Aorta (tissue), 5 donors: ENCODE measurements around the gene MEGF8. TPM values are rescaled to one million over a fixed set of nuclear protein-coding genes. Genes with fewer than 3 reads are reported as not detected.
A peak's percentile ranks its signal among the peaks of the same experiment; 100 is the strongest.

Source experiments
- ATAC-seq: fragments of 200-7000 bp; cut with Tn5 transposase; one replicate; pipeline ENCODE4 v1.9.1; 2022; ENCODE audit warnings: moderate library complexity; ENCODE audit not compliant: low FRiP score
- DNase-seq, 2 donors: peaks; one replicate each; pipeline ENCODE4 v3.0.0-alpha.2; 2020
- H3K27ac ChIP-seq, 2 donors: one replicate each; pipeline ENCODE4 v1.5.1; 2013; ENCODE audit warnings: low read length in 2 of 2, mild to moderate bottlenecking in 2 of 2, moderate library complexity in 2 of 2, control low read depth in 1 of 2, inconsistent platforms in 1 of 2, low read depth in 1 of 2
- H3K27me3 ChIP-seq, 2 donors: one replicate each; pipeline ENCODE4 v1.6.1; 2013; ENCODE audit warnings: control low read depth in 1 of 2, low read length in 1 of 2, mild to moderate bottlenecking in 1 of 2, moderate library complexity in 1 of 2; ENCODE audit not compliant: insufficient read depth in 2 of 2, control insufficient read depth in 1 of 2
- H3K36me3 ChIP-seq, 2 donors: one replicate each; pipeline ENCODE4 v1.6.1; 2013; ENCODE audit warnings: control low read depth in 1 of 2, low read length in 1 of 2, mild to moderate bottlenecking in 1 of 2; ENCODE audit not compliant: insufficient read depth in 2 of 2, control insufficient read depth in 1 of 2
- H3K4me1 ChIP-seq, 2 donors: one replicate each; pipeline ENCODE4 v1.6.1; 2013; ENCODE audit warnings: low read length in 2 of 2, control low read depth in 1 of 2, mild to moderate bottlenecking in 1 of 2, moderate library complexity in 1 of 2; ENCODE audit not compliant: insufficient read depth in 2 of 2, control insufficient read depth in 1 of 2
- H3K4me3 ChIP-seq, 2 donors: one replicate each; pipeline ENCODE4 v1.5.1; 2013; ENCODE audit warnings: low read length in 2 of 2, control low read depth in 1 of 2, mild to moderate bottlenecking in 1 of 2
- H3K9me3 ChIP-seq: one replicate; pipeline ENCODE4 v1.6.1; 2013; ENCODE audit warnings: mild to moderate bottlenecking, low read length; ENCODE audit not compliant: control insufficient read depth
- WGBS, 2 donors: extraction: QIAGEN DNeasy Blood & Tissue Kit; methylation state at CpG; one replicate each; pipeline ENCODE4 v1.1.7; 2013; 5-methylcytosine and 5-hydroxymethylcytosine counted together
- intact Hi-C, 2 donors: fragments of 100-400 bp; cut with DNase I; formaldehyde crosslinking; loops; one replicate each; pipeline versions ENCODE4 v1.14.2 to v1.15.0; 2022
- polyA plus RNA-seq, 2 donors: library from polyadenylated mRNA; stranded (reverse); fragments of 200-250 nt; gene quantifications; one replicate each; pipeline ENCODE4 v1.2.3, GENCODE V29; 2013
- total RNA-seq, 2 donors: library from RNA; stranded (reverse); fragmentation: NEBNext Ultra II Directional; extraction: Animal tissue kit (Norgen Biotek cat#: 25700); gene quantifications; one replicate each; pipeline ENCODE4 v1.2.1, GENCODE V29; 2021
- donor health status: healthy with polysubstance abuse.
- donor health status: Bipolar disorder and iron deficiency.
- donor health status: DM: no; HTN: no; CAD: no.
- donor health status: DM: no; HTN: no; CAD: no.
- donor health status: DM: yes; HTN: yes; CAD: no.

MEGF8 gene
- total and polyA plus RNA-seq, 4 donors = 5.9 to 26.4 (median 12.3) TPM

GRCh38 chr19:42361545-42361910 lies 36.1 kb downstream of the MEGF8 start:
- Histone ChIP-seq H3K27ac (no peak overlapping the region), H3K9me3 (peaks cover 5% of the 10 kb centered on the region), H3K4me3 (no peak overlapping the region), H3K27me3 (no peaks in the 10 kb centered on the region), H3K4me1 (no peaks in the 10 kb centered on the region), H3K36me3 (peaks cover 0 to 3% of the 10 kb centered on the region in 2 donors)
- DNase-seq (no peak), ATAC-seq (no peak)
- 77 to 79% methylated on average over 7 of the region's 7 CpGs for WGBS, 2 donors
- intact Hi-C loops = no loop called here

- 92 to 95% methylated on average over 14 of the region's 14 CpGs for WGBS, 2 donors
- Histone ChIP-seq H3K9me3 (peaks cover 5% of the 10 kb centered on the region), H3K27ac (no peak overlapping the region), H3K27me3 (no peaks in the 10 kb centered on the region), H3K4me1 (no peaks in the 10 kb centered on the region), H3K36me3 (peaks cover 0 to 3% of the 10 kb centered on the region in 2 donors), H3K4me3 (no peak overlapping the region)
- DNase-seq (no peak), ATAC-seq (no peak)
- intact Hi-C loops = no loop called here
These were observed 36.9 kb downstream of the MEGF8 start for GRCh38 chr19:42362342-42362741.

GRCh38 chr19:42362891-42363440 lies 37.5 kb downstream of the MEGF8 start:
- WGBS, 2 donors = 83 to 94% methylated on average over 10 to 13 of the region's 13 CpGs
- peaks cover 0 to 3% of the 10 kb centered on the region in 2 donors for H3K36me3 ChIP-seq

GRCh38 chr19:42363614-42364346 lies 38.3 kb downstream of the MEGF8 start:
- WGBS, 2 donors = 92 to 94% methylated on average over 17 of the region's 17 CpGs
- peaks cover 0 to 3% of the 10 kb centered on the region in 2 donors for H3K36me3 ChIP-seq

More at GRCh38 chr19:42362891-42363440, 37.5 kb downstream of the MEGF8 start:
- H3K27me3 ChIP-seq = no peaks in the 10 kb centered on the region
- intact Hi-C loops = no loop called here
- DNase-seq = no peak
- H3K4me1 ChIP-seq = no peaks in the 10 kb centered on the region
- no peak overlapping the region for H3K4me3 ChIP-seq
- ATAC-seq = peak; percentile 12
- peaks cover 5% of the 10 kb centered on the region for H3K9me3 ChIP-seq
- H3K27ac ChIP-seq = no peak overlapping the region

GRCh38 chr19:42366673-42367072 lies 41.2 kb downstream of the MEGF8 start:
- WGBS, 2 donors = 0 to 8% methylated on average over 1 of the region's 1 CpG

More at GRCh38 chr19:42363614-42364346, 38.3 kb downstream of the MEGF8 start:
- DNase-seq (no peak), ATAC-seq (no peak)
- Histone ChIP-seq H3K4me1 (no peaks in the 10 kb centered on the region), H3K4me3 (no peak overlapping the region), H3K27me3 (no peaks in the 10 kb centered on the region), H3K27ac (no peak overlapping the region), H3K9me3 (peaks cover 5% of the 10 kb centered on the region)
- intact Hi-C loops = no loop called here

GRCh38 chr19:42367929-42368328 lies 42.5 kb downstream of the MEGF8 start:
- Histone ChIP-seq H3K27ac (no peak overlapping the region), H3K4me1 (no peaks in the 10 kb centered on the region), H3K9me3 (peaks cover 5% of the 10 kb centered on the region), H3K27me3 (no peaks in the 10 kb centered on the region), H3K4me3 (no peak overlapping the region), H3K36me3 (peaks cover 0 to 3% of the 10 kb centered on the region in 2 donors)
- DNase-seq (no peak), ATAC-seq (no peak)
- 92 to 93% methylated on average over 4 of the region's 4 CpGs for WGBS, 2 donors
- intact Hi-C loops = no loop called here

More at GRCh38 chr19:42366673-42367072, 41.2 kb downstream of the MEGF8 start:
- ATAC-seq = no peak
- Histone ChIP-seq H3K36me3 (peaks cover 0 to 3% of the 10 kb centered on the region in 2 donors), H3K27me3 (no peaks in the 10 kb centered on the region), H3K9me3 (peaks cover 5% of the 10 kb centered on the region), H3K27ac (no peak overlapping the region), H3K4me3 (no peak overlapping the region), H3K4me1 (no peaks in the 10 kb centered on the region)
- intact Hi-C loops = no loop called here
- no peak for DNase-seq

- WGBS, 2 donors = 89 to 93% methylated on average over 11 of the region's 11 CpGs
- Histone ChIP-seq H3K4me3 (no peak overlapping the region), H3K36me3 (no peaks in the 10 kb centered on the region)
These were observed 42.9 kb downstream of the MEGF8 start for GRCh38 chr19:42368360-42368759.

GRCh38 chr19:42368765-42369164 lies 43.3 kb downstream of the MEGF8 start:
- Histone ChIP-seq H3K4me1 (no peaks in the 10 kb centered on the region), H3K9me3 (peaks cover 1% of the 10 kb centered on the region), H3K4me3 (no peak overlapping the region), H3K27me3 (no peaks in the 10 kb centered on the region), H3K36me3 (no peaks in the 10 kb centered on the region), H3K27ac (no peak overlapping the region)
- ATAC-seq (no peak), DNase-seq (no peak)
- 93 to 94% methylated on average over 15 of the region's 15 CpGs for WGBS, 2 donors
- intact Hi-C loops = no loop called here

More at GRCh38 chr19:42368360-42368759, 42.9 kb downstream of the MEGF8 start:
- DNase-seq (no peak), ATAC-seq (no peak)
- H3K4me1 ChIP-seq = no peaks in the 10 kb centered on the region
- no peaks in the 10 kb centered on the region for H3K27me3 ChIP-seq
- intact Hi-C loops = no loop called here
- H3K9me3 ChIP-seq = peaks cover 3% of the 10 kb centered on the region
- no peak overlapping the region for H3K27ac ChIP-seq
